Loucy (cell line): ENCODE results near the gene WNT8A.

ENCODE experiments used
- H2AFZ ChIP-seq: fragments of 200-600 bp; sonication (generic); 2 replicates; pipeline ENCODE4 v1.6.0; 2016; ENCODE audit warnings: antibody characterized with exemption, mild to moderate bottlenecking, low read length, moderate library complexity
- H3F3A ChIP-seq: fragments of 200-600 bp; 2 replicates; pipeline ENCODE4 v1.6.0; 2016; ENCODE audit warnings: antibody characterized with exemption, low read depth, mild to moderate bottlenecking
- H3K27me3 ChIP-seq: fragments of 200-600 bp; sonication (generic); 2 replicates; pipeline ENCODE4 v1.6.1; 2014; ENCODE audit warnings: low read length, mild to moderate bottlenecking; ENCODE audit not compliant: insufficient read depth, poor library complexity, severe bottlenecking
- H3K36me3 ChIP-seq: fragments of 200-600 bp; sonication (generic); 2 replicates; pipeline ENCODE4 v1.6.1; 2016; ENCODE audit warnings: low read length; ENCODE audit not compliant: insufficient read depth
- H3K4me1 ChIP-seq: fragments of 200-600 bp; sonication (generic); 2 replicates; pipeline ENCODE4 v1.5.1; 2014; ENCODE audit warnings: low read length, mild to moderate bottlenecking; ENCODE audit not compliant: insufficient read depth, poor library complexity, severe bottlenecking
- H3K4me2 ChIP-seq: fragments of 200-600 bp; sonication (generic); 2 replicates; pipeline ENCODE4 v1.6.0; 2014; ENCODE audit warnings: antibody characterized with exemption, low read length, low read depth, mild to moderate bottlenecking; ENCODE audit not compliant: poor library complexity, severe bottlenecking
- H3K4me3 ChIP-seq: fragments of 200-600 bp; sonication (generic); 2 replicates; pipeline ENCODE4 v1.5.1; 2014; ENCODE audit warnings: low read length, mild to moderate bottlenecking, mixed read lengths; ENCODE audit not compliant: poor library complexity, severe bottlenecking
- H3K79me2 ChIP-seq: fragments of 200-600 bp; sonication (generic); 2 replicates; pipeline ENCODE4 v1.6.1; 2014; ENCODE audit warnings: low read length; ENCODE audit not compliant: insufficient read depth
- H3K9ac ChIP-seq: fragments of 200-600 bp; sonication (generic); 2 replicates; pipeline ENCODE4 v1.6.0; 2014; ENCODE audit warnings: mild to moderate bottlenecking, low read depth, low read length, moderate library complexity; ENCODE audit not compliant: poor library complexity, severe bottlenecking
- H3K9me2 ChIP-seq: fragments of 200-600 bp; sonication (generic); replicated peaks from 2 replicates; pipeline ENCODE4 v1.6.1; 2016; ENCODE audit warnings: low read depth, low read length, mixed read lengths
- H3K9me3 ChIP-seq: fragments of 200-600 bp; sonication (generic); 2 replicates; pipeline ENCODE4 v1.6.1; 2014; ENCODE audit warnings: mild to moderate bottlenecking, antibody characterized with exemption, low read length, low read depth; ENCODE audit not compliant: insufficient read depth
- H4K20me1 ChIP-seq: fragments of 200-600 bp; sonication (generic); 2 replicates; pipeline ENCODE4 v1.6.0; 2014; ENCODE audit warnings: antibody characterized with exemption, low read length, mild to moderate bottlenecking; ENCODE audit not compliant: insufficient read depth, poor library complexity, severe bottlenecking
- CTCF ChIP-seq: fragments of 200-600 bp; sonication (generic); conservative IDR thresholded peaks from 2 replicates; pipeline ENCODE4 v1.5.1; 2014; ENCODE audit warnings: mild to moderate bottlenecking, antibody characterized with exemption, low read length
- EZH2phosphoT487 ChIP-seq: fragments of 200-600 bp; IDR thresholded peaks from 2 replicates; pipeline ENCODE4 v1.6.1; 2018; ENCODE audit warnings: antibody characterized with exemption, mild to moderate bottlenecking, moderate library complexity, borderline replicate concordance

The WNT8A gene

GRCh38 chr5:138129347-138129746 lies 45.5 kb downstream of the WNT8A start:
- H3K27me3 ChIP-seq: no peaks in the 10 kb centered on the region
- H3K4me3 ChIP-seq: no peak overlapping the region
- H4K20me1 ChIP-seq: no peaks in the 10 kb centered on the region
- no peak overlapping the region for H3K9ac ChIP-seq
- no peaks in the 10 kb centered on the region for H3F3A ChIP-seq
- H3K9me2 ChIP-seq: no peaks in the 10 kb centered on the region
- H3K4me2 ChIP-seq: no peak overlapping the region
- H3K9me3 ChIP-seq: no peaks in the 10 kb centered on the region
- no peaks in the 10 kb centered on the region for H3K36me3 ChIP-seq
- no peaks in the 10 kb centered on the region for H3K79me2 ChIP-seq
- no peak for TF ChIP-seq EZH2phosphoT487
- TF ChIP-seq CTCF: no peak
- H3K4me1 ChIP-seq: peaks cover 3% of the 10 kb centered on the region
- no peak overlapping the region for H2AFZ ChIP-seq

- no peaks in the 10 kb centered on the region for H3K36me3 ChIP-seq
- peaks cover 3% of the 10 kb centered on the region for H3K4me1 ChIP-seq
- peak overlapping the region; percentile 64 for H3K4me3 ChIP-seq
- H2AFZ ChIP-seq: peak overlapping the region; percentile 56
- no peaks in the 10 kb centered on the region for H3F3A ChIP-seq
- no peak overlapping the region for H3K9ac ChIP-seq
- H3K9me3 ChIP-seq: no peaks in the 10 kb centered on the region
- no peaks in the 10 kb centered on the region for H3K9me2 ChIP-seq
- no peaks in the 10 kb centered on the region for H3K79me2 ChIP-seq
- no peaks in the 10 kb centered on the region for H3K27me3 ChIP-seq
- H4K20me1 ChIP-seq: no peaks in the 10 kb centered on the region
- H3K4me2 ChIP-seq: peak overlapping the region; percentile 60
- TF ChIP-seq CTCF (no peak), EZH2phosphoT487 (no peak)
Observed at GRCh38 chr5:138132543-138132942, 48.7 kb downstream of the WNT8A start.

GRCh38 chr5:138138949-138139780 lies 55.3 kb downstream of the WNT8A start, which contains the start of gene NME5:
NME5 (minus strand) TSS chr5:138139428; CDS start chr5:138138780, 648 bp downstream.
- no peak within 1 kb of the TSS for H3K9ac ChIP-seq
- H3K4me3 ChIP-seq: no peak within 1 kb of the TSS
- H4K20me1 ChIP-seq: no peaks in the 10 kb centered on the region
- TF ChIP-seq CTCF: no peak
- no peak for TF ChIP-seq EZH2phosphoT487
- H3K4me2 ChIP-seq: no peak within 1 kb of the TSS
- H3K4me1 ChIP-seq: no peaks in the 10 kb centered on the region
- no peaks in the 10 kb centered on the region for H3K79me2 ChIP-seq
- no peaks in the 10 kb centered on the region for H3F3A ChIP-seq
- H3K36me3 ChIP-seq: no peaks in the 10 kb centered on the region
- no peak within 1 kb of the TSS for H2AFZ ChIP-seq
- H3K9me3 ChIP-seq: no peaks in the 10 kb centered on the region
- no peaks in the 10 kb centered on the region for H3K27me3 ChIP-seq
- no peaks in the 10 kb centered on the region for H3K9me2 ChIP-seq
